Endometrial microvascular endothelial cells (primary cell): Measurements from ENCODE around the gene EEF1B2. TPM values are rescaled to one million over a fixed set of nuclear protein-coding genes. Genes with fewer than 3 reads are reported as not detected.
"Not testable (repeated sequence)": the region's sequence is repeated elsewhere in the genome, so short reads cannot be mapped to it uniquely, and the experiment has no call there.

Experiments used
- in situ Hi-C: cut with HindIII; loops from 2 replicates; pipeline ENCODE4 v1.10.0; 2017; ENCODE audit warnings: low sequenced_read_pairs, low pct_unique_long_range_greater_than_20kb; ENCODE audit errors: inconsistent ontology term
- total RNA-seq: library from RNA; depleted of rRNA; stranded (reverse); fragments of >200 nt; gene quantifications from one replicate; pipeline ENCODE4 v1.2.3, GENCODE V29; 2015; ENCODE audit errors: inconsistent ontology term

The EEF1B2 gene
- total RNA-seq, 1 donor from 2014 or later: 437 TPM

DNA sequence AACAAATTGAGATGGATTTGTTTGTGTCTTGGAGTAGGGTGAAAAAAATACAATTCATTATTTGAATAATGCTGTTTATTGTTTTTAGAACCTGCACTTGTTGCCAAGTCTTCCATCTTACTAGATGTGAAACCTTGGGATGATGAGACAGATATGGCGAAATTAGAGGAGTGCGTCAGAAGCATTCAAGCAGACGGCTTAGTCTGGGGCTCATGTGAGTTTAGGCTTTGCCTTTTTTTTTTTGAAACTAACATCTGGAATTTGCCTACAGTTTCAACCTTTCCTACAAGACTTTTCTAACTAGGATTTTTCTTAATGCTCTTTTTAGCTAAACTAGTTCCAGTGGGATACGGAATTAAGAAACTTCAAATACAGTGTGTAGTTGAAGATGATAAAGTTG lies 2.7 kb downstream of the EEF1B2 start:
- in situ Hi-C loops: not testable (repeated sequence)

DNA sequence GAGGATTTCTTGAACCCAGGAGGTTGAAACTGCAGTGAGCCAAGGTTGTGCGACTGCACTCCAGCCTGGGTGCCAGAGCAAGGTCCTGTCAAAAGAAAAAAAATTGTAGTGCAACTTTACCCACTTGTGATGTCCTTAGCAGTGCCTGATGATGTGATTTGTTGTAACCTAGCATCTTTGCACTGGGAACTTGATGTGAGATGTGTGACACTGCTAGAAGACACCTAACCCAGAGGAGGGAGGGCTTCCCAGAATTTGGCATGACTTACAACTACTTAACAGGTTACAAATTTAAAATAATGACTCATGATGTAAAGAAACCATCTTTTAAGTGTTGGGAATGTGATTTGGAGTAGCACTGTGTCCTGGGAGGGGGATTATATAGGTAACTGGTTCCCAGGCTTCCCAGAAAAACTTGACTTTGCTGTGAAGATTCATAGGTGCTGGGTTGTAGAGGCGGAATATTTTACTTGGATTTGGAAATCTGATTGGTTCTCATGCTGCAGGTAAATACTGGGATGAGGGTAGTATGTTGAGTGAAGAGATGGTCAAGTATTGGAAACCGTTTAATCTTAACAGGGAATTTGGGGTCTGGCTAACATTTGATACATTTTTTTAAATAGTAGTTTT lies 3.7 kb downstream of the EEF1B2 start:
- in situ Hi-C loops: no loop called here

DNA sequence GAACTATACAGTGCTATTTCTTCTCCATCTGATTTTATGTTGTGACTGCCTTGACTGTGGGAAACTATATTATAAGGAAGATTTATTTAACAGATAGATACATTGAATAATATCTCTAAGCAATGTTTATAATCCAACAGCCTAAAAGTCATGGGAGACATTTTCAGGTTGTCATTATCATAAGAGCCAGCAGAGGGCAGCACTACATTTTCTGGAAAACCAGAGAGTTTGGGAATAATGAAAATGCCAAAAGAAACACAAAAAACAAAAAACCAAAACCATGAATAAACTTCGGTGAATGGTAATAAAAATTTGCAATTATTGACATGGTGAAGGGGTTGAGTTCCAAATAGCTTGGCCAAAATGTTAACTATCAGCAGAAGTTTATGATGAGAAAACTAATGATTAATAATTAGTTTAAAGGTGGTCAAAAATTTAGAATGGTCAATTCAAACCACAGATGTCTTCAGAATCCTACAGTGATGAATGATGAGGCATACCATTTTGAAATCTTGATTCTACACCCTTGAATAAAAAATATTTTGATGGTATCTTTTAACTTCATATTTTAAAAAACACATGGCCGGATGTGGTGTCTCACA lies 4.7 kb downstream of the EEF1B2 start:
- in situ Hi-C loops: no loop called here

DNA sequence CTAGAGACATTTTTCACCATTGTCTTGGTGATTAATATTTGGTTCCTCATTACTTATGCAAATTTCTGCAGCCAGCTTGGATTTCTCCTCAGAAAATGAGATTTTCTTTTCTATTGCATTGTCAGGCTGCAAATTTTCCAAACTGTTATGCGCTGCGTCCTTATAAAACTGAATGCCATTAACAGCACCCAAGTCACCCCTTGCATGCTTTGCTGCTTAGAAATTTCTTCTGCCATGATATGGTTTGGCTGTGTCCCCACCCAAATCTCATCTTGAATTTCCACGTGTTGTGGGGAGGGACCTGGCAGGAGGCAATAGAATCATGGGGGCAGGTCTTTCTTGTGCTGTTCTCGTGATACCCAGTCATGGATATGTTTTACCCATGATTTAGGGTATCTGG lies 8.5 kb downstream of the EEF1B2 start:
- in situ Hi-C loops: not testable (repeated sequence)

DNA sequence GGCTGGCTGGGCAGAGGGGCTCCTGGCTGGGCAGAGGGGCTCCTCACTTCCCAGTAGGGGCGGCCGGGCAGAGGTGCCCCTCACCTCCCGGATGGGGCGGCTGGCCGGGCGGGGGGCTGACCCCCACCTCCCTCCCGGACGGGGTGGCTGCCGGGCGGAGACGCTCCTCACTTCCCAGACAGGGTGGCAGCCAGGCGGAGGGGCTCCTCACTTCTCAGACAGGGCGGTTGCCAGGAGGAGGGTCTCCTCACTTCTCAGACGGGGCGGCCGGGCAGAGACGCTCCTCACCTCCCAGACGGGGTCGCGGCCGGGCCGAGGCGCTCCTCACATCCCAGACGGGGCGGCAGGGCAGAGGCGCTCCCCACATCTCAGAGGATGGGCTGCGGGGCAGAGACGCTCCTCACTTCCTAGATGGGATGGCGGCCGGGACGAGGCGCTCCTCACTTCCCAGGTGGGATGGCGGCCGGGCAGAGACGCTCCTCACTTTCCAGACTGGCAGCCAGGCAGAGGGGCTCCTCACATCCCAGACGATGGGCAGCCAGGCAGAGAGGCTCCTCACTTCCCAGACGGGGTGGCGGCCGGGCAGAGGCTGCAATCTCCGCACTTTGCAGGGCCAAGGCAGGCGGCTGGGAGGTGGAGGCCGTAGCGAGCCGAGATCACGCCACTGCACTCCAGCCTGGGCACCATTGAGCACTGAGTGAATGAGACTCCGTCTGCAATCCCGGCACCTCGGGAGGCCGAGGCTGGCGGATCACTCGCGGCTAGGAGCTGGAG lies 12.1 kb downstream of the EEF1B2 start:
- in situ Hi-C loops: not testable (repeated sequence)

DNA sequence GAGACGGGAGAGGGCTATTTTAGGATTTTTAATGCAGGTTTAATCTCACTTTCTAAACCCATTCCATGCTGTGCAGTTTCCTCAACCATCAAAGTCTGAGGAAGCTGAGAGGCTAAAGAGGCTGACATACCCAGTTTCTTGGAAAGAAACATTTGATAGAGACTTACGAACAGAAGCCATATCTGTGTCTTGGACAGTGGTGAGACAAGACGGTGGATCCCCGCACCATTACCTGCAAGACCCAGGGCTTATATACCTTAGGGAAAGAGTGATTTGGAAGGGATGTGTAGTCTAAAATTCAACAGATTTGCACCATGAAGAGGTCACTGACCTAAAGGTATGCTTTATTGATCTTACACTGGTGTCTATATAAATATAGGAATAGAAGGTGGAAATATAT lies 13.5 kb downstream of the EEF1B2 start:
- in situ Hi-C loops: no loop called here

DNA sequence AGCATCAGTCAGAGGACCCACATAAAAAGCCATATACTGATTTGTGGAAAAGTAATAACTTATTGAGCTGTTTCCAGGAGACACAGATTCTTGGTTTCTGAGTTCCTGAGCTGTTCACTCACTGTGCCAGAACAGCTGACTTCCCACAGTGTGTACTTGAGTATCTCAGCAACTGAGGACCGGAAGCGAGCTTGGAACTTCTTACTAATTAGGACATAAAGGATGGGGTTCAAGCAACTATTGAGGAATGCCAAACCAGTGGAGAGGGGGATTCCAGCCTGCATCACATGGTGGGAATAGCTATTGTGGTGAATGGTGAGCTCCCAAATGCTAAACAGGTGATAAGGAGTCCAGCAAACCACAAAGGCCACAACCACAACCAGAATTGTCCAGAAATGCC lies 16.4 kb downstream of the EEF1B2 start:
- in situ Hi-C loops: no loop called here

DNA sequence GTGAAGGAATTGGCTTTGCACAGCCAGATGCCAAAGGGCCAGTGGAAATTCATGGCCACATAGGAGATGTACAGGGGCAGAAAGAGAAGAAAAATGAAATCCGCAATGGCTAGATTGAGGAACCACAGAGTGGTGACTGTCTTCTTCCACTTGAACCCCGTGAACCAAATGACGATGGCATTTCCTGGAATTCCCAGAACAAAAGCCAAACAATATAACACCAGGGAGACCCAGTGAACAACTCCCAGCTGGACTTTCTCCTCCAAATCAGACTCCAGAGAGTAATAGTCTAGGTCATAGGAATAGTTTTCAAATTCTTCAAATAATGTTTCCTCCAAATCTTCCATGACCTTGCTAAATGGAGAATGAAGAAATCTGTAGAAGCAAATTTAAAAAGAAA lies 17.2 kb downstream of the EEF1B2 start:
- in situ Hi-C loops: no loop called here

DNA sequence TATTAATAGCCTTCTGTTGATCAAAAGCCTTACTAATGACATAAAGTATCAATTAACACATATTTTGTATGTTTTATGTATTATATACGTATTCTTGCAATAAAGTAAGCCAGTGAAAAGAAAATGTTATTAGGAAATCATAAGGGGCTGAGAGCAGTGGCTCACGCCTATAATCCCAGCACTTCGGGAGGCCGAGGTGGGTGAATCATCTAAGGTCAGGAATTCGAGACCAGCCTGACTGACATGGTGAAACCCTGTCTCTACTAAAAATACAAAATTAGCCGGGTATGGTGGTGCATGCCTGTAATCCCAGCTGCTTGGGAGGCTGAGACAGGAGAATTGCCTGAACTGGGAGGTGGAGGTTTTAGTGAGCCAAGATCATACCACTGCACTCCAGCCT lies 21.8 kb downstream of the EEF1B2 start:
- in situ Hi-C loops: not testable (repeated sequence)

DNA sequence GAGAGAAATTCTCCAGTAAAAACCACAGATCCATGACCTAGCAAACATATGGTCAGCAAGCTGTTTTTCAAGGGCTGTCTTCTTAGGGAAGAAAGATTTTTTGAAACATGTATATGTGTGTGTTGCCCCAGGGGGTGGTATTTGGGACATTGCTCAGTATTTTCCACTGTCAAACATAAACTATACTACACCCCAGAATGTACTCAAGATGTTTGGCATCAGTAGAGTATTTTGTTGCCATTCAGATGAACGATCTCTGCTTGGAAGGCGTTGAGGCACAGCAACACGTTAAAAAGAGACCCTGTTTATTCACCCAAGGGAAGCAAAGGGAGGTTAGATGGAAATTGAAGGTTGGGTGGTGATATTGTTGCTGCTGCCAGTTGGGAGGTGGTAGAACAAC lies 30.0 kb downstream of the EEF1B2 start:
- in situ Hi-C loops: no loop called here

DNA sequence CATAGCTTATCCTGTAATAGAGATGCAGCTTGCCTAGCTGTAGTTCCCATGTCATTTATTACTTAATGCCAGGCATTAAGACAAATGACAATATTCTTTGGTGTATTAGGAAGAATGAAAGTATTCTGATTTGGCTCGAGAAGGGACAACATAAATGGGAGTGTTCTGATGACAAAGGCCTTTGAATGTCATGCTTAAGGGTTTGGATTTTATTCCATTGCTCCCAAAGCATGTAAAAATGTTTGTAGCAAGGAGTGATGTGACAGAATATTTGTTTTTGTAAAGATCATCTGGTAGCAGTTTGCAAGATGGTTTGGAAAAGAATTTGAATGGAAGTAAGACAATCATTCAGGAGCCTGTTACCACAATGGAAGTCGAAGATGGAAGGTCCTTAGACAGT lies 30.4 kb downstream of the EEF1B2 start:
- in situ Hi-C loops: no loop called here

DNA sequence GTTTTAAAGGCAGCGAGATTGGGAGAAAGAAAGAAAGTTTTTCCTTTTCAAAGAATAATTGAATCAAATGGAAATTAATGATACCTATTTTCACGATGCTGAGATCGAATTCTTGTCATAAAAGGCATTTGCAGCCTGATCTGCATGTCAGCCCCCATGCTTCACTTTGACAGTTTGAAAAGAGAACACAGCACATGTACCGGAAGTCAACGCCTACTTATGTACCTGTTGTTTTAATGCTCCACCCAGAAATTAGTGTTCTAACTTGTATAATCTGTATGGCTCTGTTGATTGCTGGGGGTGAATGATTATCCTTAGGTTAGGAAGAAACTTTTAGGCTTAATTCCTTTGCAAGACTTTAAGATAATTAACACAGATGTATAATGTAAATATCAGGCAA lies 31.0 kb downstream of the EEF1B2 start:
- in situ Hi-C loops: no loop called here

DNA sequence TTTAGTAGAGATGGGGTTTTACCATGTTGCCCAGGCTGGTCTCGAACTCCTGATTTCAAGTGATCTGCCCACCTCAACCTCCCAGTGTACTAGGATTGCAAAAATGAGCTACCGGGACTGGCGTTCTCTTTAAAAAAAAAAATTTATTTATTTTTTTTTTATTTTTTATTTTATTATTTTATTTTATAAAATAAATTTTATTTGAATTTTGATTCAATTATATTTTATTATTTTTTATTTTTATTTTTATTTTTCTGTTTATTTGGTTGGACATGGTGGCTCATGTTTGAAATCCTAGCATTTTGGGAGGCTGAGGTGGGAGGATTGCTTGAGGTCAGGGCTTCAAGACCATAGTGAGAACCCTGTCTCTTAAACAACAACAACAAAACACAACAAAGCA lies 32.5 kb downstream of the EEF1B2 start:
- in situ Hi-C loops: no loop called here

DNA sequence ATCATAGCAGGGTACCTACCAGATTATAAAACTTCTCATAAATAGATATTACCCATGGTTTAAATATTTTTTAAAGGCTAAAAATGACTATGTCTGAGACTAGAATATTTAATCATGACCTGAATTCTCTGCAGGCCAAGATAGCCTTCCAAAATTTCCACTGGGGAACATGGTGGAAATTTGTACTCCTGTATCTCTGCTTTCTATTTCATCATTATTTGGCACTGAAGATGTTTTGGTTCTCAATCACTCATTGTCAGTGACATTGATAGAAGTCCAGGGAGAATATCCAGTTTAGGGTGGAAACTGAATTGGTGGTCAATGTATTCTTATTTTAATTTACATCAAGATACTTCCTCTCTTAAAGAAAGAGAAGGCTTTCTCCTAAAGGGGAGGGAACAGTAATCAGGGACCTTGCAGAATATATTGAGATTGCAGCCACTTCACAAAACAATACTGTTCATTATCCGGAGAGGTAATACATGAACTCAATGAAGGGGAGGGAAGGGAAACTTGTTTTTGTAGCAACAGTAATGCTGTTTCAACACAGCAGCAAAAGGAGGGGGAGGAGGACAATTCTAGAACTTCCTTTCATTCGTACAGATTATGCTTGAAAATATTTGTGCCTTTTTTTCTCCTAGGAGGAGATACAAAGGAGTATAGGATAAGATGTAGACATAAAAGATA lies 34.1 kb downstream of the EEF1B2 start:
- in situ Hi-C loops: no loop called here

DNA sequence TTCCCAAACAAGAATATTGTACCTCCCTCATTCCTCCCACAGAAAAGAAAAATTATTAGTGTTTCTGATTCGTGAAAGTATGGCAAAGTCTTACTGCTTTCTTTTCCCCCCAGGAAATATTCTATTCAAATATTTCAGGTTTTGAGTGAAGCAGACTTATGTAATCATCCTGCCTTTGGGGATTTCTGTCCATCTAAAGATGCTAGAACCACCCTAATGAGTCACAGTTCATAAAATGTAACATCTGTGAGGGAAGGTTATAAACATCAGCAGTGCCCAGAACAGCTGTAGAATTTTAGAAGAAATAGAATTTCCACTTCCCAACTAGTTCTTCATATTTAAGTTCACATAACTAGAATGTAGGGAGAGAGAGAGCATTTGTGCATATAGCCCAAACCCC lies 39.0 kb downstream of the EEF1B2 start:
- in situ Hi-C loops: no loop called here

DNA sequence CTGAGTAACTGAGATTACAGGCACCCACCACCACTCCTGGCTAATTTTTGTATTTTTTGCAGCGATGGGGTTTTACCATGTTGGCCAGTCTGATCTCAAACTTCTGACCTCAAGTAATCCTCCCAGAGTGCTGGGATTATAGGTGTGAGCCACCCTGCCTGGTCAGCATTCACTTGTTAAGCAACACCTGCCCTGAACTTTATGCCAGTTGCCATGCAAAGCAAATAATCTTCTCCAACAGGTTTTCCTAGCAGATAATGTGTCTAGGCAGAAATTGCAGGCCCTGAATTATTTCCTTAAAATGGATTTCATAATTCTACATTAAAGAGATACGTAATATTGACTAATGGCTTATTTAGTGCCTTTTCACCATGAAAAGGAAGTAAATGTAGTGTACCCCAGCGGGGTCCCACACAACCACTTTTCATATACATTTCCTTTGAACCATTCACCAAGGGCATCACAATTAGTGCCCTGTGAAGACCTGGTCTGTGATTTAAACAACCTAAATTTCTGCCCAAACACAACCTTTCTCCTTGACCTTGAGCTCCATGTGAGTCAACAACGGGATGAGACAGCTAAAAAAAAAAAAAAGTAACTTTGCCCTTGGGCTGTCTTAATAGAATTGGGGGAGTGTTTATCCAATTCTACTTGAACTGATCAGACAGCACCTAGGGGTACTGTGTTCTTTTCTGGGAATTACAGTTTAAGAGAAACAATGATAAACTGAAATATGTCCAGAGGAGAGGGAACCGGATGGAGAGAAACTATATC lies 41.6 kb downstream of the EEF1B2 start:
- in situ Hi-C loops: no loop called here

DNA sequence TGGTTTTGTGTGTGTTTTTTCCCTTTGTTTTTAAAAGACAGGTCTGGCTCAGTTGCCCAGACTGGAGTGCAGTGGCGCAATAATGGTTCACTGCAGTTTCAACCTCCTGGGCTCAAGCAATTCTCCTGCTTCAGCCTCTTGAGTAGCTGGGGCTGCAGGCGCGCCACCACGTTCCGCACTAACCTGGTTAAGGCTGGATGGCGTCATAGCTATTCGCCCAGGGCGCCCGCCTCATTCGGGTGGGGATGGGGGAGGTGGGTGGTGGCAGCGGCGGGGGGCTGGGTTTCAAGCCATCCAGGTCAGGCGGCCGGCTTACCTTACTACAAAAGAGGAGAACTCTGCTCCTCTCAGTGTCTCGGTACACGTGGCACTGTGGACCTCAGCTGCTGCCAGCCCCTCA lies 42.8 kb downstream of the EEF1B2 start:
- in situ Hi-C loops: no loop called here

DNA sequence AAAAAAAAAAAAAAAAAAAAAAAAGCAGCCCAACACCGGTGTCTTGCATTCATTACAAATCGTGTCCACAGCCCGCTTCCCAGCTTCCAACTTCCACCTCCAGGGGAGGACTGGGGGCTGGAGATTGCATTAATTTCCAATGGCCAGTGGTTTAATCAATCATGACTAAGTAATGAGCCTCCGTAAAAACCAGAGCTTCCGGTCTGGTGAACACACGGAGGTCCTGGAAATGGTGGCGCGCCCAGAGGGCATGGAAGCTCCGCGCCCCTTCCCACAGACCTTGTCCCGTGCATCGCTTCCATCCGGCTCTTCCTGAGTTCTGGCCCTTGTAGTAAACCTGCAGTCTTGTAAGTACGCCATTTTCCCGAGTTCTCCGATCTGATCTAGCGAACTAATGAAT lies 43.6 kb downstream of the EEF1B2 start:
- in situ Hi-C loops: no loop called here

DNA sequence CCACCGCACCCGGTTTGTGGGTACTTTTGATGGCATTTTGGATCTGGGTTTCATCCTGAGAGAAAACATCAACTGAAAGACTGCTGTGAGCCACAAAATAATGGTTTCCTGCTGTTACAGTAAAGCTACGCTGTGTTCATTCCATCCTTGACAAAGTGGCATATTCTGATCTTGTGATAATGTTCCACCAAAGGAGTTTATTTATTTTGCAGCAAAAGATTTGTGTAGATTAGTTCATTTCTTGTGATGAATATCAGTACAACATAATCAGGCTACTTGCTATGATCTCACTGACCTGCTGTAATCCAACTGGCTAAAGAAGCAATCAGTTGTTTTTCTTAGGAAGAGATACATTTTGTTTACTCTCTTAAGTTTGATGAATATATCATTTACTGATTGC lies 45.0 kb downstream of the EEF1B2 start:
- in situ Hi-C loops: no loop called here
